Caco-2 (cell line): ENCODE results near the gene CEND1. TPM values are rescaled to one million over a fixed set of nuclear protein-coding genes. Genes with fewer than 3 reads are reported as not detected.

ENCODE experiments used
- BruUV-seq: library from RNA; stranded (reverse); fragments of 400-500 nt; replicated peaks from 2 replicates; lab custom pipeline; 2021; lab: Mats Ljungman, UMichigan
- CTCF ChIA-PET: fragments of 300-600 bp; sonication (Branson Sonifier 250); formaldehyde crosslinking; loops from one replicate; lab custom pipeline; 2022; ENCODE audit warnings: antibody characterized with exemption; lab: Charles Lee
- POLR2A ChIA-PET: fragments of 300-600 bp; sonication (Branson Sonifier 250); formaldehyde crosslinking; loops from one replicate; lab custom pipeline; 2022; ENCODE audit warnings: antibody characterized with exemption; lab: Charles Lee
- DNase-seq, 2 experiments: peaks; one replicate each; pipeline versions ENCODE4 v3.0.0 to v3.0.0-alpha.2; 2020 to 2022
- H3K27me3 ChIP-seq: replicated peaks from 2 replicates; pipeline ENCODE4 v1.6.0; 2011; ENCODE audit warnings: low read length; ENCODE audit not compliant: control insufficient read depth, insufficient read depth
- H3K36me3 ChIP-seq: 2 replicates; pipeline ENCODE4 v1.5.1; 2011; ENCODE audit warnings: low read length; ENCODE audit not compliant: control insufficient read depth, insufficient read depth
- H3K4me1 ChIP-seq: fragments of 250-450 bp; sonication (Bioruptor Pico); 2 replicates; pipeline ENCODE4 v1.5.1; 2020; ENCODE audit warnings: mild to moderate bottlenecking
- H3K4me3 ChIP-seq: 2 replicates; pipeline ENCODE4 v1.5.1; 2011; ENCODE audit warnings: low read depth, mild to moderate bottlenecking, control low read depth, low read length
- H3K9me3 ChIP-seq: fragments of 250-450 bp; sonication (Bioruptor Pico); 2 replicates; pipeline ENCODE4 v1.5.1; 2020; ENCODE audit warnings: mild to moderate bottlenecking, moderate library complexity
- H3K27ac Mint-ChIP-seq: one replicate; pipeline ENCODE4 v1.8.0; 2022; ENCODE audit warnings: mixed read lengths; ENCODE audit not compliant: unreplicated experiment
- H3K27me3 Mint-ChIP-seq: one replicate; pipeline ENCODE4 v1.8.0; 2022; ENCODE audit warnings: mixed read lengths; ENCODE audit not compliant: insufficient read depth, unreplicated experiment
- H3K36me3 Mint-ChIP-seq: one replicate; pipeline ENCODE4 v1.8.0; 2022; ENCODE audit warnings: mild to moderate bottlenecking, mixed read lengths; ENCODE audit not compliant: insufficient read depth, unreplicated experiment
- H3K4me1 Mint-ChIP-seq: one replicate; pipeline ENCODE4 v1.8.0; 2022; ENCODE audit warnings: low read depth, mixed read lengths; ENCODE audit not compliant: unreplicated experiment
- H3K4me3 Mint-ChIP-seq: one replicate; pipeline ENCODE4 v1.8.0; 2022; ENCODE audit warnings: mild to moderate bottlenecking, moderate library complexity, mixed read lengths; ENCODE audit not compliant: unreplicated experiment
- H3K9me3 Mint-ChIP-seq: one replicate; pipeline ENCODE4 v1.8.0; 2022; ENCODE audit warnings: mixed read lengths; ENCODE audit not compliant: unreplicated experiment
- intact Hi-C: fragments of 100-400 bp; cut with micrococcal nuclease; formaldehyde crosslinking; loops from one replicate; pipeline ENCODE4 v1.10.0; 2022; ENCODE audit not compliant: unreplicated experiment
- total RNA-seq: library from RNA; stranded (reverse); gene quantifications from 2 replicates; pipeline ENCODE4 v1.2.3, GENCODE V29; 2022
- TF ChIP-seq, protein P1 (sequence below), 2 experiments: fragments of 200-600 bp in 1 of 2; IDR thresholded peaks; 1 replicate in 1 of 2; 2 replicates in 1 of 2; pipeline versions ENCODE4 v1.5.1 to v1.8.0; 2011 to 2022; ENCODE audit warnings: antibody characterized with exemption in 1 of 2, control low read depth in 1 of 2, inconsistent platforms in 1 of 2, low read depth in 1 of 2, low read length in 1 of 2, mild to moderate bottlenecking in 1 of 2, moderate library complexity in 1 of 2; ENCODE audit not compliant: insufficient read depth in 1 of 2, severe bottlenecking in 1 of 2, unreplicated experiment in 1 of 2

CEND1 gene
- total RNA-seq, 1 experiment from 2014 or later, result not detected

DNA sequence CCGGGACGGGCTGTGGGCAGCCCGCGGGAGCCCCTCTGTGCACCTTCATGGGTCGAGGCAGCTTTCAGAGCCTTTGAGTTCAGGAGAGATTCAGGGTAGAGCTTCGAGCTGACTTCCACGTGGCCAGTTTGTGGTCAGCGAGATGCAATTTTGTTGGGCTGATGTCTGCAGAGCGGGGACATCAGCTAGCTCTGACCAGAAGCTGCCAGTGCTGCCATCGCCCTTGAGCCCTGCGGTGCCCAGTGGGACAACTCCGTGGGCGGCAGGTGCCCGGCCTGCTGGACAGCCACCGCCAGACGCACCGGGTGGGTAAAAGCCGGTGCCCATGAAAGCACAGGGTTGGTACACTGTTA is 41.9 kb downstream of the CEND1 start:
- H3K9me3 Mint-ChIP-seq, result no peaks in the 10 kb centered on the region
- CTCF ChIA-PET, result interaction anchor here (0.7 kb wide), 1 partner anchor 49 kb away, joined by 3 read pairs; no protein-coding TSS in a partner anchor
- no peaks in the 10 kb centered on the region for H3K4me1 Mint-ChIP-seq
- peak overlapping the region; percentile 93 for H3K4me3 Mint-ChIP-seq
- TF ChIP-seq, protein P1, sequence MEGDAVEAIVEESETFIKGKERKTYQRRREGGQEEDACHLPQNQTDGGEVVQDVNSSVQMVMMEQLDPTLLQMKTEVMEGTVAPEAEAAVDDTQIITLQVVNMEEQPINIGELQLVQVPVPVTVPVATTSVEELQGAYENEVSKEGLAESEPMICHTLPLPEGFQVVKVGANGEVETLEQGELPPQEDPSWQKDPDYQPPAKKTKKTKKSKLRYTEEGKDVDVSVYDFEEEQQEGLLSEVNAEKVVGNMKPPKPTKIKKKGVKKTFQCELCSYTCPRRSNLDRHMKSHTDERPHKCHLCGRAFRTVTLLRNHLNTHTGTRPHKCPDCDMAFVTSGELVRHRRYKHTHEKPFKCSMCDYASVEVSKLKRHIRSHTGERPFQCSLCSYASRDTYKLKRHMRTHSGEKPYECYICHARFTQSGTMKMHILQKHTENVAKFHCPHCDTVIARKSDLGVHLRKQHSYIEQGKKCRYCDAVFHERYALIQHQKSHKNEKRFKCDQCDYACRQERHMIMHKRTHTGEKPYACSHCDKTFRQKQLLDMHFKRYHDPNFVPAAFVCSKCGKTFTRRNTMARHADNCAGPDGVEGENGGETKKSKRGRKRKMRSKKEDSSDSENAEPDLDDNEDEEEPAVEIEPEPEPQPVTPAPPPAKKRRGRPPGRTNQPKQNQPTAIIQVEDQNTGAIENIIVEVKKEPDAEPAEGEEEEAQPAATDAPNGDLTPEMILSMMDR (IDR thresholded peaks at IDR 0.05; ENCODE audit: insufficient read depth in 1 of 2, low read depth in 1 of 2, low read length in 1 of 2, severe bottlenecking in 1 of 2, unreplicated experiment in 1 of 2), result no peak
- no peaks in the 10 kb centered on the region; the same call in 1 of the 2 replicates for H3K36me3 ChIP-seq
- POLR2A ChIA-PET, result interaction anchor here (0.9 to 2.1 kb wide), 5 partner anchors 21 to 134 kb away, joined by 3 to 9 read pairs (median 3); partner anchors contain the start of genes DEAF1, RPLP2 and TMEM80
- H3K27me3 Mint-ChIP-seq, result no peaks in the 10 kb centered on the region
- H3K4me1 ChIP-seq, result peaks cover 27% of the 10 kb centered on the region
- H3K27me3 ChIP-seq, result no peaks in the 10 kb centered on the region
- intact Hi-C loops, result no loop called here
- BruUV-seq, result no TSS peak
- DNase-seq, result no peak
- H3K36me3 Mint-ChIP-seq, result peaks cover 27% of the 10 kb centered on the region
- peak overlapping the region; percentile 96 for H3K4me3 ChIP-seq
- peak overlapping the region; percentile 72 for H3K27ac Mint-ChIP-seq
- H3K9me3 ChIP-seq, result no peaks in the 10 kb centered on the region

DNA sequence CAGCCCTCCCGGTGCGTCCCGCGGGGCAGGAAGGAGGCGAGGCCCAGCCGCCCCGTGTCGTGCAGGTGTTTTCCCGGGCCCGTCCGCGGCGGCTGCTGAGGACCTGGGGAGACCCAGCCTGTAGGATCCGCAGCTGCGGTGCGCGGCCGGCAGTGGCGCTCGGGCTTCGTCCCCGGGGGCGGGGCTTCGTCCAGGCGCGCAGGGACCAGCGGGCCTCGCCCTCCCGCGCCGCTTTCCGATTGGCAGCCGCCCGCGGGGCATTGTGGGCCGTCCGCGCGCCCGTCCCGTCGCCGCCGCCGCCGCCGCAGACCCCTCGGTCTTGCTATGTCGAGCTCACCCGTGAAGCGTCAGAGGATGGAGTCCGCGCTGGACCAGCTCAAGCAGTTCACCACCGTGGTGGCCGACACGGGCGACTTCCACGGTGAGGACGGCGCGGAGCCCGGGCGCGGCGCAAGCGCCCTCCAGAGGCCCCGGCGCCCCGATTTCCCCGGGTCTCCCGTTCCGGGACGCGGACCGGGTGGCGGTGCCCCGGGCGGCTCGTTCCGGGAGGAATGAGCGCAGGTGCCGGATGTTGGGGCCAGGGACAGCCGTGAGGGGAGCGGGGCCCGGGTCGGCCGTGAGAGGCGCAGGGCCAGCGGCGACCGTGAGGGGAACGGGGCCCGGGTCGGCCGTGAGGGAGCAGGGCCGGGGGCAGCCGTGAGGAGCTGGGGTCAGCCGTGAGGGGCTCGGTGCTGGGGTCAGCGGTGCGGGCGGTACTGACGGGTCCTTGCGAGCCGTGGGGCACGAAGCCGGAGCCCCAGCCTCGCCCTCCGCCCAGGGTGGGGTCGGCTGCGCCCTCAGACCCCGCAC is 42.5 kb downstream of the CEND1 start, which contains the start of gene TALDO1:
TSS of gene TALDO1 (plus strand) at position 307 of the 849 bp plus-strand sequence. CDS start at position 325, 18 bp downstream.
- CTCF ChIA-PET, result interaction anchor here (0.7 kb wide), 2 partner anchors 41 to 50 kb away, joined by 3 read pairs; no protein-coding TSS in a partner anchor
- Histone ChIP-seq H3K36me3 (no peaks in the 10 kb centered on the region; the same call in 1 of the 2 replicates), H3K27me3 (no peaks in the 10 kb centered on the region), H3K9me3 (no peaks in the 10 kb centered on the region), H3K4me1 (peaks cover 29% of the 10 kb centered on the region), H3K4me3 (peak within 1 kb of the TSS; percentile 96)
- peak; percentile 93 to 98 for DNase-seq
- H3K9me3 Mint-ChIP-seq, result no peaks in the 10 kb centered on the region
- intact Hi-C loops, result loop anchor here (1.0 kb wide), 1 partner anchor 9 kb away; no protein-coding TSS in a partner anchor
- BruUV-seq, result no TSS peak
- H3K4me3 Mint-ChIP-seq, result peak within 1 kb of the TSS; percentile 93
- peaks cover 22% of the 10 kb centered on the region for H3K36me3 Mint-ChIP-seq
- no peaks in the 10 kb centered on the region for H3K27me3 Mint-ChIP-seq
- H3K4me1 Mint-ChIP-seq, result peaks cover 1% of the 10 kb centered on the region
- H3K27ac Mint-ChIP-seq, result peak within 1 kb of the TSS; percentile 81
- TF ChIP-seq, protein P1 (IDR thresholded peaks at IDR 0.05; ENCODE audit: insufficient read depth in 1 of 2, low read depth in 1 of 2, low read length in 1 of 2, severe bottlenecking in 1 of 2, unreplicated experiment in 1 of 2), result peak in 1 of 2 experiments; percentile 20
- POLR2A ChIA-PET, result interaction anchor here (0.9 to 2.1 kb wide), 6 partner anchors 16 to 134 kb away, joined by 3 to 9 read pairs (median 4); partner anchors contain the start of genes DEAF1, RPLP2 and TMEM80
